Activated CD8-positive, alpha-beta memory T cell treated with anti-CD3 and anti-CD28 coated beads, Interleukin-2, amount 50 U/mL, for 1 hour (primary cell): ENCODE results near the gene SPEF1.
"Not testable (repeated sequence)": the region's sequence is repeated elsewhere in the genome, so short reads cannot be mapped to it uniquely, and the experiment has no call there.

Source experiments
- DNase-seq: peaks from one replicate; pipeline ENCODE4 v3.0.0-alpha.2; 2020; ENCODE audit errors: extremely low read depth

The SPEF1 gene

GRCh38 chr20:3781153-3781910, at the start of gene SPEF1:
Gene SPEF1 (minus strand): TSS chr20:3781448. CDS start chr20:3781287, 161 bp downstream.
- DNase-seq, result no peak

- DNase-seq, result not testable (repeated sequence)
These were observed 48.6 kb upstream of the SPEF1 start for GRCh38 chr20:3829891-3830290.

DNA sequence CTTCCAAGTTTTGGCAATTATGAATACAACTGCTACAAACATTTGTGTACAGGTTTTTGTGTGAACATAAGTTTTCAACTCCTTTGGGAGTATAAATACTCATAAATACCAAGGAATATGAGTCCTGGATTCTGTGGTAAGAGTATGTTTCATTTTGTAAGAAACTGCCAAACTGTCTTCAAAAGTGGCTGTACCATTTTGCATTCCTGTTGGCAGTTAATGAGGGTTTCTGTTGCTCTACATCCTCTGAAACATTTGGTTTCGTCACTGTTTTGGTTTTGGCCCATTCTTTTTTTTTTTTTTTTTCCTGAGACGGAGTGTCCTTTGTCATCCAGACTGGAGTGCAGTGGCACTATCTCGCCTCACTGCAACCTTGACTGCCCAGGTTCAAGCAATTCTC, 47.5 kb upstream of the SPEF1 start:
- DNase-seq, result no peak

DNA sequence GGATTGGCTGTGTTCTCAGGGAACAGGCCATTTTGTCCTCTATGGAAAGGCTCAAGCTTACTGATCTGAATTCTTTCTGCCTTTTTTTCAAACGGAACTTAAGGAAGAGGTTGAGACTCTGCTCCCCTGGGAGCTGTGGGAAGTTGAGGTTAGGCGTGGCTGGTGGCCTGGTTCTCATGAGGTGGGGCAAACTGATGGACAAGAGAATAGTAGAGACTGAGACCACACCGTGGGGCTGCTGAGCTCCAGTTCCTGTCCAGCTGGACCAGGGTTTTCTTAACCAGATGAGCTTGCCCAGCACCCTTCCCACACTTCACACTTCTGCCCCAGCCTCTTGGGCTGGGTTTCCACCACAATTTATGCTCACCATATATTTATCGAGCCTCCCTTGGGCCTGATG, 45.2 kb upstream of the SPEF1 start:
- no peak for DNase-seq

DNA sequence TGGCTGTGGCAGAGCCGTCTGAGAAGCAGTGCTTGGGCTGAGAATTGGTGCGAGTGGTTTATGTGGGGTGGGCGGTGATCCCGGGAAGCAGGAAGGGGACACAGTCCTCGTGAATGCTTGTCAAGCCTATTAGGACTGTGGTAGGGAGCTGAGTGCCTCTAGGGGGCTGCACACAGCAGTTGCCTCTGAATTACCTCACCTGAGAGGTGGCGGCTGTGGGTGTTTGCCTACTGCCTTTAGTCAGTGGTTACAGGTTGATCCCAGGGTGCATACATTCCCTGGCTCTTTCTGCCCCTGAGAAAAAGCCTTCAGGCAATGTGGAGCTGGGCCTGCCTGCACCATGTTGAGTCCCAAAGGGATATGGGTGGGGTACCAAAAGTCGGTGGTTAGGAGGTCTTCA, 44.3 kb upstream of the SPEF1 start:
- DNase-seq, result no peak

GRCh38 chr20:3823881-3824280, 42.6 kb upstream of the SPEF1 start:
- no peak for DNase-seq

DNA sequence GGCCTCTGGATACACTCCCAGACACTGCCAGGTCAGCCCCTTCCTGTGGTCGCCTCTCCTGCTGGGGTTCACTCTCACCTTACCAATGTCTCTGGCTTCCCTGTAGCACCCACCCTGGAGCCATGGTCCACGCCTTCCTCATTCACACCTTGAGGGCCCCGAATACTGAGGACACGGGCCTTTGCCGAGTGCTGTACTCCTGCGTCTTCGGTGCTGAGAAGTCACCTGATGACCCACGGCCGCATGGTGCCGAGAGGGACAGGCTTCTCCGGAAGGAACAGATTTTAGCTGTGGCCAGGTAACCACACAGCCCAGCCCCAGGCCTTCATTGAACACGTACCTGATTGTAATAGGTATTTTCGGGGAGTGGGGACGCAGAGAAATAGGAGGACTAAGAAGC, 40.7 kb upstream of the SPEF1 start:
- no peak for DNase-seq

DNA sequence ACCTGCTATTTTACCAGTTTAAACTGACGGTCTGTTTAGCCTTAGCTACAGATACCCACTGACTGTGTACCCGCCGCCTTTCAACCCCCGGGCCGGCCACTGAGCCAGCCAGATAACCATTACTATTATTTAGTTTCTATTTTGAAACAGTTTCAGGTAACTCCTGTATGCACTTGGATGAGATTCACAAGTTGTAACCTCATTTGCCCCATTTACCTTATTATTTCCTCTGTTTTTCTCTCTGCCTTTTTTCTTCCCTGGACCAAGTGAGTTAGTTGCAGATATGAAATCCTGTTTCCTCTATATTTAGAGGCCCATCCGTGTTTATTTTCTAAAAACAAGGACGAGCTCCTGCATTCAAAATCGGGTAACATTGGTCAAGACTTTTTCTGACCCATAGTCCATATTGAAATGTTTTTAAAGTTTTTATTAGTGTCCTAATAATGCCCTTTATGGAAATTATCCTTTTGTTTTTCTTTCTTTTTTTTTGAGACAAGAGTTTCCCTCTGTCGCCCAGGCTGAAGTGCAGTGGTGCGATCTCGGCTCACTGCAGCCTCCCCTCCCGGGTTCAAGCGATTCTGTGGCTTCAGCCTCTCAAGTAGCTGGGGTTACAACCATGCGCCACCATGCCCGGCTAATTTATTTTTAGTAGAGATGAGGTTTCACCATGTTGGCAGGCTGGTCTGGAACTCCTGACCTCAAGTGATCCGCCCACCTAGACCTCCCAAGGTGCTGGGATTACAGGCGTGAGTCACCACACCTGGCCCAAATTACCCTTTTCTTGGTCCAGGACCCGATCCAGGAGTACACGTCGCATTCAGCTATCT, 39.9 kb upstream of the SPEF1 start:
- DNase-seq, result no peak

DNA sequence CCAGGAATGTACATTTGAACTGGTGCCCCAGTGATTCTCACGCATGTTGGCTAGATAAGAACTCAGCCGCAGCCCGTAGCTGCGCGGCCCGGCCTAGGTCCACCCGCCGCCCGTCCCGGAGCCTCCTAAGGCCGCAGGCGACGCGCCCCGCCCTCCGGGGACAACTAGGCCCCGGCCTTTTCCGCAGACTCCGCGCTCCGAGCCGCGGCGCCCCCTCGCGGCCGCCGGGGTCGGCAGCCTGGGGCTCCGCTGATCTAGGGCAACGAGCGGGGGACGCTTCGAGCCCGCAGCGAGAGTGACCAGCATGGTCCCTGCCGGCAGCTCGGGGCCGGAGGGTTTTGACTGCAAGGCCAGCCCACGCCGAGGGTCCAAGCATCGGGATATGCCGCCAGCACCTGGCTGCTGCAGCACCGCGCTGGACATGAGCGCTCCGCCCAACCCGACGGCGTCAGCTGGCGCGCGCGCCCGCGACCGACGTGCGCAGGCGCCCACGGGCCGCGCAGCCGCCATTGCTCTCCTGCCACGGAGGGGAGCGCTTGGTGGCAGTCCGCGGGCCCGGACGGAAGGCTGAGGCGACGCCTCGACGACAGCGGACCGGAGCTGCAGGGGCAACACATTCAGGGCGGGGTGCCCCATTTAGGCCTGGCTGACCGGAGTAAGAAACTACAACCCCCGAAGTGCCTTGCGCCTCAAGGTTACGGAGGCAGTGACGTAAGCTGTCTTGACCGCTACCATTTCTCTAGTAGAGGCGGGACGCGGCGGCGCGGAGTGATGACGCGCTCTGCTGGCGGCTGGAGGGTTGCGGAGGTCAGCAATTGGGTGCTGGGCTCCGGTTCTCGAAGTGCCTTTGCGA, 39.0 kb upstream of the SPEF1 start, which contains the start of gene AP5S1:
TSS of gene AP5S1 (plus strand) at position 500 of the 853 bp plus-strand sequence. CDS start 1,571 bp downstream, outside the sequence.
- peak; percentile 76 for DNase-seq

DNA sequence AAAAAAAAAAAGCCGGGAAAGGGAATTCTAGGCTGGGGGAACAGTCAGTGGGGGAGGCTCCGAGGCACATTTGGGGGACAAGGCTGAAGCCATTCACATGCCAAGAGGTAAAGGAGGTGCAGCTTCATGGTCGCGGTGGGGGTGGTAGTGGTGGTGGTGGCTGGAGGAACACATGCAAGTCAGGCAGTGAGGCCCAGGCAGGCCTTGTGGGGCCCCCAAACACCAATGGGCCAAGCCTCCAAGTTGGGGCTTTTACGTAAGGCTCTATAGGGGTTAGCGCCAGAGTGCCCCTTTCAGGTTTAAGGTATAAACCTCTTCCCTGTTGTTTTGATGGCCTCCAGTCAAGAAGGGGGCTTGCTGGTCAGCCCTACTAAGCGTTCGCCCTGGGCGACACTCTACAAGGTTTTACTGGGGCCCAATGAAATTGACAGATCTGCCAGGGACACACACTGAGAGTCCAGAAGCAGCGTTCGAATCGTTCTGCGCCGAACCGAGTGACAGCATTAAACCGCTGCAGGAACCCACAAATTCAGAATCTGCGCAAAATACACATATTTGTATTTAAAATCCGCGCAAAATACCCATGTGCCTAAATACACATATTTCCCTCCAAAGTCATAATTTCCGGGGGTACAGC, 38.3 kb upstream of the SPEF1 start:
- no peak for DNase-seq

DNA sequence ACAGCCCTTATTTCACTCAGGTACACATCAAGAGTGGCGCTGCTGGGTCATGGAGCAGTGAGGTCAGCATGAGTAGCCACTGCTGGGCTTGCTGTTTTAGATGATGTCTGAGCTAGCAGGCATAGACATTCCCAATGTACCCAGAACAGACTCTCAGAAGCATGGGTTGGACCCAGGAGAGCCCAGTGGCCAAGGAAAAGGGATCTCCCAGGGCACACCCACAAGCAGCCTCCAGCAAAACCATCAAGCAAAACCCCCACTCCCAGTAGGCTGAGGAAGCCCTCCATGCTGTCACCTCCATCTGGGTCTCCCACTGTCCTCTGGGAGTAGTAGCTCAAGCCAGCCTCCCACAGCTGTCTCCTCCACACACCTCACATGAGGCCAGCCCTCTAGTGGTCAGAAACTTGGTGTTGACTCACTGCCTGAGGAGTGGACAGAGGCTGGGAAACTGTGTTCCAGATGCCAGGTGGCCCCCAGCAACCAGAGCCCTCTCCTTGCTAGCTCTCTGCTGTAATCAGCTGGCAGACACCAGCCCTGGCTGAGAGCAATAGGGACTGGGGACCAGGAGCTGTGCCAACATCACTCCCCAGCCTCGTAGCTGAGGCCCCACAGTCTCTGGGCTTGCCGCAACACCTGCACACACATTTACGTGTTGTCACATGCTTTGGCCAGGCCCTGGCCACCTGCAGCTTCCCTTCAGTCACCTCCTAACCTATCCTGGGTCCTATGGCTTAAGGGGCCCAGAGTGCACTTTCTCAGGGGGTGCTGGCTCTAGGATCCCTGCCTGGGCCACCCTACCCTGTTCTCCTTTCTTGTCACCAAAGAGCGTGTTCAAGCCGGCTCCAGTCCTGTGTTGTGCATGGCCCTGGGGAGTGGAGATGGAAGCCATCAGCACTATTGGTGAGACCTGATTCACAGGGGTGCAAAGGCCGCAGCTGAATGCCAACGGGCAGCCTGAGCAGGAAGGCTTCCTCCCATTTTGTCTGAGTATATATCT, 37.2 kb upstream of the SPEF1 start:
- DNase-seq, result no peak

GRCh38 chr20:3815703-3816315, 34.6 kb upstream of the SPEF1 start:
- DNase-seq, result no peak

- DNase-seq, result no peak
These were observed 33.8 kb upstream of the SPEF1 start for GRCh38 chr20:3814928-3815495.

DNA sequence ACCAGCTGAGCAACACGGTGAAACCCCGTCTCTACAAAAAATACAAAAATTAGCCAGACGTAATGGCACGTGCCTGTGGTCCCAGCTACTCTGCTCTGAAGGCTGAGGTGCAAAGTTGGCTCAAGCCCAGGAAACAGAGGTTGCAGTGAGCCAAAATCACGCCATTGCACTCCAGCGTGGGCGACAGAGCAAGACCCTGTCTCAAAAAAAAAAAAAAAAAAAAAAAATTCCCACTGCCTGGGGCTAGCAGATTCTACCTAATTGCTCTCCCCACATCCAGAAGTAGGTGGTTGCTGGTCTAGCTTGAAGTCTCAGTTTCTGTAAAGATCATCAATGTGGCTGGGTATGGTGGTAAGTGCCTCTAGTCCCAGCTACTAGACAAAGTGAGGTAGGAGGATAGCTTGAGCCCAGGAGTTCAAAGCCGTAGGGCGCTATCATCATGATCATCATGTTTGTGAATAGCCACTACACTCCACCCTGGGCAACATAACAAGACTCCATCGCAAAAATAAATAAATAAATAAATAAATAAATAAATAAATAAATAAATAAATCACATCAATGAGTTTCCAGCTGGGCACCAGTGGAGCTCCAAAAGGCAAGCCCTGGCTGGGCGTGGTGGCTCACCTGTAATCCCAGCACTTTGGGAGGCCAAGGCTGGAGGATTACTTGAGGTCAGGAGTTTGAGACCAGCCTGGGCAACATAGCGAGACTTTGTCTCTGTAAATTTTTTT, 32.8 kb upstream of the SPEF1 start:
- peak; percentile 26 for DNase-seq

DNA sequence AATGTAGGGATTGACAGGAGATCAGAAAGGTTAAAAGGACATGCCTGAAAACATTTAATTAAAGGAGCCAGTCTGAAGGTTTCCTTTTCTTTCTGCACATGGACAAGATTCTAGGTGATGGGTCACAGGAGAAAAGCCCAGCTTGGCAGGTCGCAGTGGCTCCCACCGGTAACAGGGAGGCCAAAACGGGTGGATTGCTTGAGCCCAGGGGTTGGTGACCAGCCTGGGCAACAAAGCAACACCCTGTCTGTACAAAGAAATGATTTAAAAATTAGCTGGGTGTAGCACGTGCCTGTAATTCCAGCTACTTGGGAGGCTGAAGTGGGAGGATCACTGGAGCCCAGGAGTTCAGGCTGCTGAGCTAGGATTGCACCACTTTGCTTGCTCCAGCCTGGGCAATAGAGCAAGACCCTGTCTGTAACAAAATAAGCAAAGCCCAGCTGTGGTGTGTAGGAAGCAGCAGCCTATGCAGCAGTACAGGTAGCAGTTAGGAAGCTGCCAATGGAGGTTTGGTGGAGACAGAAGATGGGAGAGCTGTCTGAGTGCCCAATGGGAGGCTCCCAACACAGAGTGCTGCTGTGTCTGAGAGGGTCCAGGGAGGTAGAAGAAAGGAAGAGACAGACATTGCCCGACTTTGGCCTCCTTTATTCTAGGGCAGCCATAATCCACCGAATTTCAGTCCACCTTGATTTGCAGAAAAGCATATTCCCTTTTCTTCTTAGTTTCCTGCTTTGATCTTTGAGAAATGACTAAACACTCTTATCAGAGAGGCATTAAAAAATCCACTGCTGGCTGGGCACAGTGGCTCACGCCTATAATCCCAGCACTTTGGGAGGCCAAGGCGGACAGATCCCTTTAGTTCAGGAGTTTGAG, 32.0 kb upstream of the SPEF1 start:
- DNase-seq, result no peak

DNA sequence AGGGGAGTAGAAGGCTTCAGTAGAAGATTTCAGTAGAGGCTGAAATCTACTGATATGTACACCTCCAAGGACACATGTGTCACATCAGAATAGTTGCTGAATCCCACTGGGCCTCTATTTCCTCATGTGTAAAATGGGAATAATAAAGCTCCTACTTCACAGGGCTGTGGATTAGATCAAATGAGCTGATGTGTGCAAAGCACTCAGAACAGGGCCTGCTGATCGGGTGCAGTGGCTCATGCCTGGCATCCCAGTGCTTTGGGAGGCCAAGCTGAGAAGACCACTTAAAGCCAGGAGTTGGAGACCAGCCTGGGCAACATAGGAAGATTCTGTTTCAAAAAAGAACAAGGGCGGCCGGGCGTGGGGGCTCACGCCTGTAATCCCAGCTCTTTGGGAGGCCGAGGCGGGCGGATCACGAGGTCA, 31.0 kb upstream of the SPEF1 start:
- DNase-seq, result no peak

- peak; percentile 86 for DNase-seq
These were observed 30.4 kb upstream of the SPEF1 start for GRCh38 chr20:3811467-3812258.
